Measurements from ENCODE around the gene KCNQ1. TPM values are rescaled to one million over a fixed set of nuclear protein-coding genes. Genes with fewer than 3 reads are reported as not detected.
A peak's percentile ranks its signal among the peaks of the same experiment; 100 is the strongest.

KCNQ1 gene
- total RNA-seq, 1 donor from 2014 or later = 43.0 TPM

DNA sequence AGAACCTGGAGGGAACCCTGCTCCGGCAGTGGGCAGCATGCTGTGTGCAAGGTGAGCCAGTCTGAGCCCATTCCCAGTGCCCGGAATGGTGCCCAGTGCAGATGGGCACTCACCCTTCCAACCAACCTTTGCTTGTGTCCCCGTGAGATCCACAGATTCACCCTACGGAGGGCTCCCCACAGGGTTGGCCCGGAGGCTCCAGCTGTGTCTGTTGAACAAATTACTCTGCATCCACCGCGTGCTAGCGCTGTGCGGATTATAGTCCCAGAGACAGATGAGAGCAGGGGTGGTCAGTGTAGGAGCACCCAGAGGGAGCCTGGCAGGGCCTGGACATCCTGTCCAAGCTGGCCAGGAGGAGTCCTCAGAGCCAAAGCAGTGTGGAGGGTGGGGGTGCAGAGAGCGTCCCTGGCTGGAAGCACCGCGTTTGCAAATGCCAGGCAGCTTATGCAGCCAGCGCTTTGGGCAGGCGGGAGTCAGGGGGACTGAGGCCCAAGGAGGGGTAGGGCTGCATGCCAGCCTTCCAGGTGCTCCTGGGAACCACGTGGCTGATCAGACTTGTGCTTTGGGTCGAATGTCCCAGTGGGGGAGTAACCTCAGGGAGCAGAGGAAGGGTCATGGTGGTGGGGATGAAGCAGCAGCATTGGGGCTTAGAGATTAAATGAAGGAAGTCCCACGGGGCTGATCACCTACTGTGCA is 80.5 kb downstream of the KCNQ1 start:
- intact Hi-C loops (cut with DNase I) = loop anchor here (5.0 kb wide), 1 partner anchor 328 kb away; no protein-coding TSS in a partner anchor

DNA sequence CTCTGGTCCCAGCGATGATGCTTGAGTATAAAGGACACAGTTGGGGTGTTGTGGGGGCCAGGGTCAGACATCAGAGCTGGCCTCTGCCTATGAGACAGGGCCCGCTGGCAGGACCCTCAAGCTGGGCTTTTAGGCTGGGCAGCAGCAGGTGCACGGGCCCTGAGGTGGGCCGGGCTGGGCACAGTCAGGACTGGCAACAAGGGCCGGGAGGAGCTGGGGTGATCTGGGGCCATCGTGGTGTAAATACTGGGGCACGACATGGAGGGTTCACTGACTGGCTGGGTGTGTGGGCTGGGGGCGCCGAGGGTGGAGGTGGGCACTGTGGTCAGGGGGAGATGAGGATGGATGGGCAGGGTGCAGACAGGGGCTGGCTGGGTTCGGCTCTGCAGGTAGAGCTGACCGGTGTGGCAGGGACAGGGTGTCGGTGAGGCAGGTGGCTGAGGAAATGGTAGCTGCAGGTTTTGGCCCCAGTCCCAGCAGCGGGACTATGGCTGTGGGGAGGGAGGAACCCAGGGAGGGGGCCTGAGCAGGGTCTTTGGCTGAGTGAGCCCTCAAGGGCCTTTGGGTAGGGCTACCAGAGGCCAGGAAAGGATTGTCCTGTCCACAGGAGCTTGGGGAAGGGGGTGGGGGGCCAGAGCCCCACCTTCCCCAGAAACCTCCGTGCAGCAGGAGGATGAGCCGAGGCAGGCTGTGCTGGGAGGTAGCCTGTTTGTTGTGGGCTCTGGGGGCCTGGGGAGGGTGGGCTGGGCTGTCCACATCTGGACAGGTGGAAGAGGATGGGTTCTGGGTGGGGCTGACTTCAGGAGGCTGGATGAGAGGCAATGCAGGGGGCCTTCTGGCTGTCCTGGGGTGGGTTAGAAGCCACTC is 81.4 kb downstream of the KCNQ1 start:
- intact Hi-C loops (cut with DNase I) = loop anchor here (5.0 kb wide), 1 partner anchor 329 kb away; no protein-coding TSS in a partner anchor
- DNase-seq (ENCODE audit: low spot score) = peak; percentile 56

More for the DNA sequence above, 80.5 kb downstream of the KCNQ1 start:
- peak; percentile 66 for DNase-seq (ENCODE audit: low spot score)

DNA sequence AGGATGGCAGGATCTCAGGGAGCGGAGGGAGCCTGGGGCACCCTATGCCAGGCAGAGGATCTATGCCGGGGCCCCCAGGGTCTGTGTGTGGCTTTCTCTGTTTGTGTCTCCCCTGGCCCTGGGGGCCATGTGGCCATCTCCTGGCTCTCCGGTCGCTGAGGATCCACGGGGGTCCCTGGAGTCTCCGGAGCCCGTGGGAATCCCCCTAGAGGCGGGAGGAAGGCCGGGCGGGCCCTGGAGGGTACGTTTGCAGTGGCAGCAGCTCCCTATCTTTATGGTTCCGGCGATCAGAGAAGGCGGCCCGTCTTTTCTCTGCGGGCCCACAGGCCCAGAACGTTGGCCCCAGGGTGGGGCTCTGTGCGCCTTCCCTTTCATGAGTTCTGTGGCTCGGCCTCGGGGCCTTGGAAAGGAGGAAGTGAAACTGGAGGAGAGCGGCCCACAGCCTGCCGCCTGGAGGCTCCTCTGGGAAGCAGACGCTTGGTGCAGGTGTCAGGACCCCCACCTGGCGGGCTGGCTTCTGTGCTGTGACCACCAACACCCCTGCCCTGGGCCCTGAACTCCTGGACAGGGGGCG is 82.1 kb downstream of the KCNQ1 start:
- intact Hi-C loops (cut with DNase I) = loop anchor here (5.0 kb wide), 1 partner anchor 330 kb away; no protein-coding TSS in a partner anchor
- peak; percentile 77 for DNase-seq (ENCODE audit: low spot score)

DNA sequence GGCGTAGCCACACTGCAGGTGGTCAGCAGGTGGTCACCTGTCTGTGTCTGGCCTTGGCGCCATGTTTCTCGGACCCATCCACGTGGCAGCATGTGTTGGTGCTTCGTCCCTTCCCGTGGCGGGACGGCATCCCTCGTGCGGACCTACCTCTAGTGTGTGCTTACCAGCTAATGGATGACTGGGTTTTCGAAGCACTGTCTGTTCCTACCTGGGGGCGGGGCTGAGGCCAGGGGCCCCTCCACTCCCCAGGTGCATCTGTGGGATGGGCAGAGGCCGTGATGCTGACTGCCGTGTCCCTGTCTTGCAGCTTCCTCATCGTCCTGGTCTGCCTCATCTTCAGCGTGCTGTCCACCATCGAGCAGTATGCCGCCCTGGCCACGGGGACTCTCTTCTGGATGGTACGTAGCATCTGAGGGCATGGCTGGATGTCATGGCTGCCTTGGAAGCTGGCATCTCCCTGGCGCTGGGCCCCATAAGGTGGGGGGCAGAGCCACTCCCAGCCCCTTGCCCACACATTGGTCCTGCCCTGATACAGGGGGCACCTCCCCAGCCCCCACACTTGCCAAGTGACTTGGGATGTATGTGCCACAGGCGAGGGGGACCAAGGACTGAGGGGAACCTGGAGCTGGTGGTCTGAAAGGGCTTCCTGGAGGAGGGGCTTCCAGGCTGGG is 82.9 kb downstream of the KCNQ1 start:
- intact Hi-C loops (cut with DNase I) = loop anchor here (5.0 kb wide), 1 partner anchor 330 kb away; no protein-coding TSS in a partner anchor
- peak; percentile 73 for DNase-seq (ENCODE audit: low spot score)

DNA sequence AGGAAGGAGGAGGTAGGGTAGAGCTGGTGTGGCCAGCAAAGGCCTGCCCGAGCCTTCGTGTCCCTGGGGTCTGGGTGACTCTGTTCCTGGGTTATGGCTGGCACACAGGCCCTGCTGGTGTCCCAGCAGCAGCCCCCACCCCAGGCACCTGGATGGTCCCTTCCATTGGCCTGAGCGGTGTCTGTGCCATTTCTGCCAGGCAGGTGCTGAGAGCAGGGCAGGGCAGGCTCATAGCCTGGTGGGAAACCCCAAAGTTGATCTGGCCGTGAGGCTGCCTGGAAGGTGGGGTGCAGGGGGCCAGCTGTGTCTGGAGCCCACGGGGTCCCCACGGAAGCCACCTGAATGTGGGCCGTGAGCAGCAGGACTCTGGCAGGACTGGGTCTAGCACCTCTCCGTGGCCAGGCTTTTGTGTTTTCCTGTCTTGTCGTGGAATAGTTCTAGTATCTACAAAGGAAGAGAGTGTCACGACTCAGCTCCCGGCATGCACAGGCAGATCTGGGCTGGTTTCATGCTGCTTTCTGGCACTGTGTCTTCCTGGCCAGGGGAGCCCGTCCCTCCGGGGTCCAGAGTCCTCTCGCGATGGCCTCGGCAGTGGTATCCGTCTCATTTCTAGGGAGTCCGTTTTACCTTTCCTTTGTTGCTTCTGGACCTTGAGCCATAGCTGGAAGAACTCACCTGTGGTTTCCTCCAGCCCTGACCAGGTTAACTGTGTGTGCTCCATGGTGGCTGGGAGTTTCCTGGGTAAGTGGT is 83.7 kb downstream of the KCNQ1 start:
- DNase-seq (ENCODE audit: low spot score) = peak; percentile 69
- intact Hi-C loops (cut with DNase I) = loop anchor here (5.0 kb wide), 1 partner anchor 331 kb away; no protein-coding TSS in a partner anchor

DNA sequence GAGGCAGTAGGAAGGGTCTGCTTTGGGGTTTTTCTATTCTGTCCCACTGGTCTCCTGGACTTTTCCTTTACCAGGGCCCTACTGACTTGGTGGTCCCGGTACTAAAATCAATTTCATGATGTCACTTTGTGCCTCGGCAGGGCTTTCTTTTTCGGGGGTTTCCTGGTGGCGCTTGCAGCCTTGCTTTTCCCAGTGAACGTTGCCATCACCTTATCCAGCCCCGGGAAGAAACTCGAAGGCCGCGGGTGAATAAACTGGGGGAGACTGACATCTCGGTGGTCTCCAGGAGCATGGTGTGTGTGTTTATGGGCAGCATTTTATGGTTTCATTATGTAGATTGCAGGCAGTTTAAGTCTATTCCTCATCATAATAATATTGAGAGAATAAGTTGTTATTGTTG is 84.4 kb downstream of the KCNQ1 start:
- peak; percentile 39 for DNase-seq (ENCODE audit: low spot score)
- intact Hi-C loops (cut with DNase I) = loop anchor here (5.0 kb wide), 1 partner anchor 332 kb away; no protein-coding TSS in a partner anchor

DNA sequence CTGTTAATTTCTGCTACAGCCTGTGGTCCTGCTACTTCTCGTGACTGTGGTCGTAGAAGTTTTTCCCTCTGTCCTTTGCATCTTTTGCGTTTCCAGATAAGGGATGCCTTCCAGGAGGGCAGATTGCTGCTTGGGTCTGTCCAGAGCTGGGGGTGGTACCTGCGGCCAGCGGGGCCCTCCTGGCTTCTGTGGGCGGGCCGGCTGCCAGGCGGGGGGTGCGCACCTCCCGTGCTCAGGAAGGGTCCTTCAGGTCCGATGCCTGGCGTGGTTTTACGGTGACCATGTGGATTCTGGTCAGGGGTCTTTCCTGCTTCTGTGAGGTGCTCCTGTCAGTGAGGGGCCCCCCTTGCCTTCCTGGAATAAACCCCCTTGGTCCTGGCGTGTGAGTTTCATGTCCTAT is 84.8 kb downstream of the KCNQ1 start:
- intact Hi-C loops (cut with DNase I) = loop anchor here (5.0 kb wide), 1 partner anchor 332 kb away; no protein-coding TSS in a partner anchor
- peak; percentile 49 for DNase-seq (ENCODE audit: low spot score)

DNA sequence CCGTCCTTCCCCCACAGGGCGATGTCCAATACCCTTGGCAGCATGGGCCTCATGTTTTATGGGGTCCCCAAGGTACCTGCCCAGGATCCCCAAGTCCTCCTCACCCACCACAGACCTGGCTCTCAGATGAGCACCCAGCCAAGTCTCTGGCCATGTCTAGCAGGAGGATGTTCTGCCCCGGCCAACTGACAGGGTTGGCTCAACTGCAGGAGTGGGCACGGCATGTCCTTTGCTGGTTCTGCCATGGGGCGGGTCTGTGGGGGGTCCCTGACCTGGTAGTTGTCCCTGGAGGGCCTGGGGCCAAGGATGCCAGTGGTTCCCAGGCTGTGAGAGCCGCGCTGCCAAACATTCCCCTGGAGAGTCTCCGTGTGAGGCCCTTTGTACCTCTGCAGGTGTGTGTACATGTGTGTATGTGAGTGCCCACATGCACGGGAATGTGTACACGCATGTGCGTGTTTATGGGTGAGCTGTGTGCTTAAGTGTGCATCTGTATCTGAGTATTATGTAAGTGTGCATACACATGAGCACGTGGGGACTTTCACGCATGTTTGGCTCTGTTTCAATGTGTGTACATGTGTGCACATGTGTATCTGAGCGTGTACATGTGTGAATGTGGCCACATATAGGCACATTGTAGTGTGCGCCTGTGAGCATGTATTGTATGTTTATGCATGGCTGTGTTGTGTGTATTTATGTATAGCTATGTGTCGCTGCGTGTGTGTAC is 85.5 kb downstream of the KCNQ1 start:
- peak; percentile 69 for DNase-seq (ENCODE audit: low spot score)
- intact Hi-C loops (cut with DNase I) = no loop called here

DNA sequence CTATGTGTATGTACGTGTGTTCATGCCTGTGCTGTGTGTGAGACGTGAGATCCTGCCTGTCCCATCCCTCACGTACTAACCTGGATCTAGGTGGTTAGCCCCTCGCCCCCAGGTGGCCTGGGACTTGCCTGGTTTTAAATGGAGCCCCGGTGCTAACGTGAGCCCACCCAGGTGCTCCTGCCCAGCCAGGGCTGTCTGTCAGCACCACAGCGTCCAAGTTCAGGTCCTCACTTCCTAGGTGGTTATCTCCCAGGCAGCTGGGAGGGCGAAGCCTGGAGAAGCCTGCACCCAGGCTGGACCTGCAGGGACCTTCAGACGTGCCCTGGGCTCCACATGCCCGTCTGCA is 86.0 kb downstream of the KCNQ1 start:
- intact Hi-C loops (cut with DNase I) = loop anchor here (1.0 kb wide), 1 partner anchor 103 kb away; no protein-coding TSS in a partner anchor
- peak; percentile 69 for DNase-seq (ENCODE audit: low spot score)

DNA sequence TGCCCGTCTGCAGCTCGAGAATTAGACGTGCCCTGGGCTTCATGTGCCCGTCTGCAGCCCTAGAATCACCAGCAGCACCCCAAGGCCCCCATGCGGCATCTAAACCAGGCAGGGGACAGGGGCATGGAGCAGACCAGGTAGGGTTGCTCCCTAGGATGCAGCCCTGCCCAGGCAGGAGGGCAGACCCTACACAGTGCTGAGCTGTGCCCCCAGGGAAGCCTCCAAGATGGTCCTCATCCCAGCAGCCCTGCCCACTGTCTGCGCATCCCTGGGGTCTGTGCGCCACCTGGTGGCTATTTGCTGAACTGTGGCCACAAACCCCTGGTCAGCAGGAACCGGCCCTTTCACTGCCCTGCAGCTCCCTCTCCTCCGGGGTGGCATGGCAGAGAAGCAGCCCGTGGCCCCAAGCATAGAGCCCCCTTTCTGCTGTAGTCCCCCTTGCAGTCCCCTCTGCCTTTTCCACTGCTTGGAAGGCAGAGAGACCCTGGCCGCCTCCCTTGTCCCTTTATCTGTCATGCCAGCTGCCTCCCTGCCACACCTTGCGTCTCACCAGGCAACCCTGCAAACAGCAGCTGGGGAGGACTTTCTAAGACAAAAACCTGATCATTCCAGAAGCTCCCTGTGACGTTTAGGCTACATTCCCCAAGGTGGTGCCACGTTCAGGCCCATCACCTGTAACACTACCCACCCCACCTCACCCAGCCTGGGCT is 86.6 kb downstream of the KCNQ1 start:
- intact Hi-C loops (cut with DNase I) = loop anchor here (1.0 kb wide), 1 partner anchor 103 kb away; no protein-coding TSS in a partner anchor
- DNase-seq (ENCODE audit: low spot score) = peak; percentile 89

DNA sequence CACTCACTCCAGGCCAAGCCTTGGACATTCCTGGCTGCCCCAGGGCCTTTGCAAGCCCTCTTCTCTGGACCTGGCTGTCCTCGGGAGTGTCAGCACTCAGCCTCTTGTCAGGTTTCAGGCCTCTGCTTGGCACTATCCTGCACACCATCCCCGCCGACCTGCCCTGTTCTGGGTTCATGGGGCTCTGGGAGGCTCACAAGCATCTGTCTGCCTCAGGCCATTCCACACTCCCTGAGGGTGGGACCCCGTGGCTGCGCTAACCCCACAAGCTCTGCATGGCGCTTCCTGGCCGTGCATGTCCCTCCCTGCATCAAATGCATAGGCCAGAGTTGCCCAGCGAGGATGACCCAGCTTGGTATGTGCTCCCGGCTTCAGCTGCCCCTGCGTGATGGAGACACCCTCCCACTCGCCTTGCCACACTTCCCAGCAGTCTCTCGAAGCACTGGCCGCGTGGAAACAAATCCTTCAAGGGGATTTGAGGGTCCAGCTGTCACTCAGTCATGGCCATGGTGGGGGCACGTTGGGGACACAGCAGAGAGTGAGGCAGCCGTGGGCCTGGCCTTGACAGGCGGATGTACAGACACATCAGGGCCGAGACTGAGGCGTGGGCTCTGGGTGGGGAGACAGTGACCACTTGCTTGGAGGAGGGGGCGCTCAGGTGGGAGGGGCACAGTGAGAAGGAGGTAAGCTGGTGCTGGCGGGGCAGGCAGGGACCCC is 87.3 kb downstream of the KCNQ1 start:
- peak; percentile 74 for DNase-seq (ENCODE audit: low spot score)
- intact Hi-C loops (cut with DNase I) = loop anchor here (1.0 kb wide), 2 partner anchors 104 to 356 kb away; no protein-coding TSS in a partner anchor

DNA sequence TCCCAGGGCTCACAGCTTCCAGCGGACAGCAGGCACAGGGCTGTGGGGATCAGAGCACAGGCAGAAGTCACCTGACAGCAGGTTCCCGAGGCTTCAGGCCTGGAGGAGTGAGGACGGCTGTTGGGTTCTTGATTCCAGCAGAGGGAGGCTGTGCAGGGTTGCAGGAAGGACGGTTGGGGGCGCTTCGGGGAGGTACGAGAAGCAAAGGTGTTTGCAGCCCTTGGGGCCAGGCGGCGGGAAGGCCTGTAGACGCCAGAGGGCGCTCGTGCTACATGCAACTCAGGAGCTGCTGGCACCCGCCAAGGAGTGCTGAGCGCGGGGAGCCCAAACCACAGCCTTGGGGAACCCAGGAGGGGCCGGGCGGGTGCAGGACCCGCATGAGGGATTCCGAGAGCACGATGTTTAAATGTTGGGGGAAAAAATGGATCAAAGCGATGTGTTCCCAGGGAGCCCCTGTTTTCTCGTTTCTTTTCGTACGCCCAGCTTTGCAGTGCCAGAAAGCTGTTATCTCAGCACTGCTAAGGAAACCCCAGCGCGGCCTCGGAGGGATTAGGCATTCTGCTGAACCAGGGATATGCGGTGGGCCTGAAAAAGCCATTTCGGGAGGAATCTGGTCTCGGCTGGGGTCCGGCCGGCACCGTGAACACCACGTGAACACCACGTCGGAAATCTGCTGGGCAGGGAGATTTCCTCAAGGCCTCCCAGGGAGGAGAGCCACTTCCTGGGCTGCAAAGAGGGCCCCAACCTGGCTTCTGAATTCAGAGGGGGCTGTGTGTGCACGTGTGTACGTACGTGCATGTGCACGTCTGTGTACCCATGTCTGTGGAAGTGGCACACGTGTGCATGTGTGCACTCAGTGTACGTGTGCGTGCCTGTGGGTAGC is 88.1 kb downstream of the KCNQ1 start:
- intact Hi-C loops (cut with DNase I) = loop anchor here (1.0 kb wide), 1 partner anchor 355 kb away; no protein-coding TSS in a partner anchor
- DNase-seq (ENCODE audit: low spot score) = peak; percentile 94

DNA sequence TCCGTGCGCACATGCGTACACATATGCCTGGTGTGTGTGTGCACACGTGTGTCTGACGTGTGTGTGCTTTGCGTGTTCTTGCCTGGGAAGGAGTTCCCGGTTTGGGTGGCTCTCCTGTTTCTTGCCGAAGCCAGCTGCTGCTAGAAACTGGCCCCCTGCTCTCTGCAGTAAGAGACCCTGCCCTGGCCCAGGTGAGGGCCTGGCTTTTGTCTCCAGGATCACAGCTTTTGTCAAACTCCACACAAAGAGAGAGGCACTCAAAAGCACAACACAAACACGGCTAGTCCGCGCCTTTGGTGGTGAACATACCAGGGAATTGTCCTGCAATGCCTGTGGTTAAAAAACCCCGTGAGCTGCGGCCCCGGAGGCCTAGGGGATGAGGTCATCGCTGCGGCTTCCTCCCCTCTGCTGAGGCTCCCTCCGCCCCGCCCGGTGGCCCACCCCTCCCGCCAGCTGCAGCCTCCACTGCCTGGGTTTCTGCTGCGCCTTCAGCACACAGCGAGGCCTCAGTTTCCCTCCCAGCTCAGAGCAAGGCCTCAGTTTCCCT is 88.9 kb downstream of the KCNQ1 start:
- intact Hi-C loops (cut with DNase I) = no loop called here
- DNase-seq (ENCODE audit: low spot score) = peak; percentile 83

DNA sequence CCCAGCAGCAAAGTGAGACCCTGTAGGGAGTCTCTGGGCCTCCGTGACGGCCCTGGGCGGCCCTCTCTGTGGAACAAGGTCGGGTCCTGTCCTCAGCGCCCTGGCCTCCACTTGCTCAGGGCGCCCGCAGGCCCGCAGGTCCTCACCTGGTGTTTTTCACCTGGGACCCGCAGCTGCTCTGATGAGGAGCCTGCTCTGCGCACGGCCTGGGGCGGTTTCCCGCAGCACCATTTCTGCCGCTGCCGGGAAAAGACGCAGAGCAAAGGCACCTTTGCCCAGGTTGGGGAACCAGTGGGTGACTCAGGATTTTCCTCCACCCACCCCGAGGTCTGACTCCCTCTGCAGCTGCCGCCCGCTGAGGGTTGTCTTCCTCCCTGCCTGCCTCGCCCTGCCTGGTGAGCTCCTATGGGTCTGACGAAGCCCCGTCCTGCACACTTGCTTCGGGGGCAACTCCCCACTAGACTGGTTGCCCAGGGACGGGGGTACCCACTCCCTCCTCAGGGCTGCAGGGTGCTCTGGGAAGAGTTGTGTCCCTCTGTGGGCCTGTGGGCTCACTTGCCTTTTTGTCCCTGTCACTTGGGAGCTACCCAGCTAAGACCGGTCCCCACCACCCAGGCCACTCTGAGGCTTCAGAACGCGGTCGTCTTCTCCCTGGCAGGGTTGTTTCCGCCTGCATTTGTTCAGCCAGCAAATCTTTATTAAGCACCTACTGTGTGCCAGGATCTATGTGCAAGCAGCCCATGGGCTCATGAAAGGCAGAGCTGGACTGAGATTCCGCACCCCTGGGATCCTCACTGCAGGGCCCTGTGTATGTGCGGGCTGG is 89.5 kb downstream of the KCNQ1 start:
- intact Hi-C loops (cut with DNase I) = no loop called here
- peak; percentile 73 for DNase-seq (ENCODE audit: low spot score)

Data from cardiac septum (tissue), 1 donor.